Adrenal gland (tissue), 5 donors: ENCODE measurements around the gene IRS2.

Experiments used
- CTCF ChIP-seq, 6 experiments: fragments of 450-650 bp in 4 of 6; fragments of 200-600 bp in 2 of 6; sonication (generic) in 1 of 6; IDR thresholded peaks; 1 replicate in 5 of 6; 2 replicates in 1 of 6; pipeline versions ENCODE4 v1.5.1 to v1.8.0; 2016 to 2021; ENCODE audit warnings: antibody characterized with exemption in 6 of 6, mild to moderate bottlenecking in 2 of 6, moderate library complexity in 1 of 6
- POLR2A ChIP-seq, 2 donors: fragments of 450-650 bp; IDR thresholded peaks; one replicate each; pipeline ENCODE4 v1.6.1; 2017; ENCODE audit warnings: antibody characterized with exemption in 2 of 2, mild to moderate bottlenecking in 2 of 2, moderate library complexity in 1 of 2
- donor health status: DM: no; HTN: no; CAD: no.

- peak in 1 of 2 donors; percentile 12 for TF ChIP-seq POLR2A (IDR thresholded peaks at IDR 0.05)
- no peak for TF ChIP-seq CTCF (IDR thresholded peaks at IDR 0.05)
These were observed 30.4 kb downstream of the IRS2 start for GRCh38 chr13:109755997-109756396.
